HG02943 (cell line): ENCODE measurements around the gene LONP1.

ENCODE experiments used
- ATAC-seq: cut with Tn5 transposase; IDR thresholded peaks from one replicate; pipeline ENCODE4 v1.9.1; 2021; ENCODE audit warnings: mild to moderate bottlenecking, low read depth, moderate library complexity; ENCODE audit not compliant: unreplicated experiment

The LONP1 gene

DNA sequence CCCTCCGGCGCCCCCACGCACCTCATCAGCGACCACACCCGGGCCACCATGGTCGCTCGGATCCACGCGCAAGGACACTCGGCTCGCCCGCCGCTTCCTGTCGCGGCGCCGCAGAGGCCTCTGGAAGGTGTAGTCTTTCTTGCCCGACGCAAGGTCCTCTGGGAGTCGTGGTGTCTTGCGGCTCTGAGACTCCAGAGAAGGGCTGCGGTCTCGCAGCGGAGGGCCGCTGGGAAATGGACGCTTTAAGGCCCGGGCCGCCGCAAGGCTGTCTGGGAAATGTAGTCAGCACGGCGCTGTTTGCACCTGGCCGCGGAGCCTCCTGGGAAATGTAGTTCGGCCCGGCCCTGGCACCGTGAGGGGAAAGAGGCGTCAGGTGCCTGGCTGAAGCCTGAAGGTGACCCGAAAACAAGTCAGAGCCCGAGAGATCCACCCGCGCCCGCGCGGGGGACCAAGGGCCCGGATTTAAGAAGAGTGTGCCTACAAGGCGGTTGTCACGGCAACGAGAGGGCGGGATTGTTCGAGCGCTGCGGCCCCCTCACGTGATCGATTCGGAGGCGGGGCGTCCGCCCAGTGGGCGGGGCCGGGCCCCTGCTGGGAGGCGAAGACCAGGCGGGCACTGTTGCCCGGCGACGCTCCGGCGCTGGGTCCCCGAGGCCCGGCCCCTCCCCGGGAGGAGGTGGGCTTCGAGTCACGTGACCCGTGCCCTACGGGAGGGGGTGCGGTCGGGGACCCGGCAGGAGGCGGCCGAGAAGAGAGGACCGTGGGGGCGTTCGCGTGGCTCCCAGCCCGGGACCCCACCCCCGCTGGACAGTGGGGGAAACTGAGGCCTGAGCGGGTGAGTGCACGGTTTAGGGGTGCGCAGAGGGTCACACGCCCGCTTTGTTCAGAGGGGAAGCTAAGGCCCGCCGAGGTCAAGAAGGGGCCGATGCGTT is 39.2 kb downstream of the LONP1 start, which contains the start of the genes HSD11B1L and MICOS13:
TSS of gene HSD11B1L (plus strand) at position 591 of the 932 bp plus-strand sequence. CDS start 3,806 bp downstream, outside the sequence.
TSS of gene MICOS13 (minus strand) at position 80 of the 932 bp plus-strand sequence. CDS start at position 50, 30 bp downstream.
- peak; percentile 81 for ATAC-seq

DNA sequence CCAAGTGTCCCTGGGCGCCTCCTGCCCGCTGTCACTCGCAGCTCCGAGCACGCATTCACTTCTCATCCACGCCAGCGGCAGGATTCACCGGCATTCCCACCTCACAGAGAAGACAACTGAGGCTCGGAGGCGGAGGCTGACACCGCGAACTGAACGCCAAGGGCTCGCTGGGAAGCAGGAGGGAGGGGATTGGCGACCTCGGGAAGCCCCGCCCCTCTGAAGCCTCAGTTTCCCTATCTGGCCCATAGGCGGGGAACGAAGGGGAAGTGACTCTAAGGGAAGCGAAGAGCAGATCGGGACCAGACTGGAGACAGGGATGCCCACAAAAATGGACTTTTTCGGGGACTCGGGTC is 39.9 kb downstream of the LONP1 start:
- ATAC-seq = no peak

DNA sequence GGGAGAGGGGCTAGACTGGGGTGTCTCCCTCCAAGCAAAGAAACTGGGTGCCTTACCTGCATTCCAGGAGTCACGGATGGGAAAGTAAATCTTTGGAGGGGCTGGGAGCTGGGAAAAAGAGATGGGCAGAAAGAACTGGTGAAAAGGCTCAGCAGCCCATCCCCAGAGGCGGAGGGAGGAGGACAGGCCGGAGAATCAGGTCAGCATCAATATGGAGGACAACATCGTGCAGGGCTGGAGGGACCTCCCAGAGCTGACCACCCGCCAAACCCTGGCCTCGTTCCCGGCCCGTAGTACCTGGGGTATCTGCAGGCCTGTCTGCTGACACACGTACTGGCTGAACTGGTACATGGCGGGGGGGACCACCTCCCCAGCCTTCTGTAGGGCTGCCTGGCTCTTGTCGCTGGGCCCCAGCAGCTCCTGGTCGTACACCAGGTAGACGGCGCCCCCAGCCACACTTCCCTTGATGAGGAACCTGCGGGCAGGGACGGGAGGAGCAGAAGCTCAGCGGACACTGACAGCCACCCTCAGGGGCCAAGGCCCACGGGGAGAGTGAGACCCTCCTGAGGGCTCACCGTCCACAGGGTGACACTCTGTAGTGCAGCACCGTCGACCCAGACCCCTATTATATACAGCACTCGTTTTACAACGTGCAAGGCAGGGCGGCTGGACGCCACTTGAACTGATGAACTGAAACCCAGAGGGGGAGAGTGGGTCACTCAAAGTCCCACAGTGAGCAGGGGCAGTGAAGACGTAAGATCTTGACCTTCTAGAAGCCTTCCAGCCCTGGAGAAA is 40.5 kb downstream of the LONP1 start:
- ATAC-seq = no peak

DNA sequence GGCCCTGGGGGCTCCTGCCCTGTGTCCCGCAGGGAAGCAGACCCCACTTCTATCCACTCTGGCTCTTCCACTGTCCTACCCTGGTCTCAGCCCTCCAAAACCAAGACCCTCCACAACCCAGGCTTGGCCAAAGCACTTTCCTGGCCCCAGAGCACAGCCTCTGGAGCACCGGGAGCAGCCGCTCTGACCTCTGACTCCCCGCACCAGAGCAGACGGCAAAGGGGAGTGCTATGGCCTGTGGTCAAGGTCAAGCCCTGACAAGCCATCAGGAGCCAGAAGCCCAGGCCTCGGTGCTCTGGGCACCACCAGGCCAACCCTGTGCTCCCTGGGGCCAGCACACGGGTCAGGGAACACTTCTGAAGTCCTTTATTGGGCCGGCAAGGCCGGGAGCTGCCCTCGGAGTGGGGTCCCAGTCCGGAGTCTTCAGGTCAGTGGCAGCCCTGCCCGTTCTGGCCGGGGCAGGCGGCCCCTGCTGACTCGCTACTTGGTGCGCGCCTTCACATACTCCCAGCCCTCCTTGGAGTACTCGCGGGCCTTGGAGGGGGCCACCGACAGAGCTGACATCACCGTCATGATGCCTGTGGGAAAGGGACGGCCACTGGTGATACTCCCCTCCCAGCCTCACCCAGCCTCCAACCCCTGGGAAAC is 41.8 kb downstream of the LONP1 start:
- ATAC-seq = no peak

DNA sequence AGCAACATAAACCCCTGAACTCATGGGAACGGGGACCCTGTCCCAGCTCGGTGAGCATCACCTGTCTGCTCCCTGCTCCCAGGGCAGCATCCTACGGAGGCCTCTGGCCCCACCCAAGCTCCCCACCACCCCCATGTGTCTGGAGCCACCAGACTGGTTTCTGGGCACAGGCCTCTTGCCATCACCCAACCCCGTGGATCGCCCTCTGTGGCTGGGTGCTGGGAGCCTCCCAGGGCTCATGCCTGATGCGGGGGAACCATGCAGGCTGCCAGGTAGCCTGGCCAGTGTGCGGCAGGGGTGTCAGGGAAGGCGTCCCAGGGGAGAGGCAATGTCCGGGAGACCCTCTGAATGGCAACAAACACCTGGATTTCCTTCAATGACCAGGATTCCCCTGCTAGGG is 42.4 kb downstream of the LONP1 start:
- no peak for ATAC-seq

DNA sequence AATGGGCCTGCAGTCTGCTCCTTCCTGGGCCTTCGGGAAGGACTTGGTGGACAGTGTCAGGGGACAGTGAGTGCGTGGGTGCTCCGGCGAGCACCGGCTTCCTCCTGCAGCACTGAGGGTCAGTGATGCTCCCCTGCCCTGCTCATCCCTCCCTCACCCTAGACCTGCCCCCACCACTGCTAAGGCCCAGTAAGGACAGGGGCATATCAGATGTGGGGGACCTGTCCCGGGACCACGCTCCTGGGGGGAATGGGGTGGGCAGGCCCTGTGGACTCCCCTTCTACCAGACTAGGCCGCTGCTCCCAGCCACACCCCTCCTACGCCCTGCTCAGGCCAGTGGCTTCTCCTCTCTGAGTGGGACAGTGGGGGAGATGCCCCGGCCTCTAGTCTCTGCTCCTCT is 42.8 kb downstream of the LONP1 start:
- ATAC-seq = no peak

DNA sequence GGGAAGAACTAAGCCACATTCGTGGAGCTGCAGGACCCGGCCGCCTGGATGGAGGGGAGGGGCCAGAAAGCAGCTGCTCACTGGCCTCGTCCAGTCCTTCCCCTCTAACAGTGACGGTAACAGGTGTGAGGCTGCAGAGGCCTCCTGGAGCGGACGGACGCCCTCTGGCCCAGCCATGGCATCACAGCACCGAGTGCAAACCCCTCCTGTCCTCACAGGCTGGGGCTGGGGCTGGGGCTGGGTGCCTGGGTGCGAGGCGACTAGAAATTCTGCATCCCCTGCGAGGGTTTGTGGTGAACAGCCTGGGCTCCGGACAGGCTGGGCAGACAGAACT is 43.2 kb downstream of the LONP1 start:
- ATAC-seq = no peak

DNA sequence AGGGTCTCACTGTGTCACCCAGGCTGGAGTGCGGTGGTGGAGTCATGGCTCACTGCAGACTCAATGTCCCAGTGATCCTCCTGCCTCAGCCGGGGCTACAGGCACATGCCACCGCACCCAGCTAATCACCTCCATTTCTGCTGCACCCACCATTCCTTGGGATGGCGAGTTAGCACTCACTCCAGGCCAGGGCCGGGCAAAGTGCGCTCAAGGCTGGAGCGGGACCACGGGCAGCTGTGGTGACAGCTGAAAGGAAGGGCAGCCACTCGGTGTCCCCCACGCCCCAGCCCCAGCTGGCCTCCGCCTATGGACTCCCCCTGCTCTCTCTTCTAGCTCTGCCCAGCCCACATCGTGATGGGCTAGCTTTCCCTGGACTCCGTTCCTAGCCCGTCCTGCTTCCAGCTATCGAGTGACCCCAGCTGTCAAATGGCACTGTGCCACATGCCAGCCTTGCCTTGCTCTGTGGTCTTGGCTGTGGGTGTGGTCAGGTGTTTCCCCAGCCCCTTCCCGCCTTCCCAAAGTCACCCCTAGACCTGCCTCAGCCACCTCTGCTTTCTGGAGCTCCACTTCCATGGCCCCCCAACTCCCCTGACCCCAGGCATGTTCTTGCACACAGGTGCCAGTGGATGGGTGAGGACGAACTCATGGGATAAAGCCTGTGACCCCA is 43.7 kb downstream of the LONP1 start:
- no peak for ATAC-seq

DNA sequence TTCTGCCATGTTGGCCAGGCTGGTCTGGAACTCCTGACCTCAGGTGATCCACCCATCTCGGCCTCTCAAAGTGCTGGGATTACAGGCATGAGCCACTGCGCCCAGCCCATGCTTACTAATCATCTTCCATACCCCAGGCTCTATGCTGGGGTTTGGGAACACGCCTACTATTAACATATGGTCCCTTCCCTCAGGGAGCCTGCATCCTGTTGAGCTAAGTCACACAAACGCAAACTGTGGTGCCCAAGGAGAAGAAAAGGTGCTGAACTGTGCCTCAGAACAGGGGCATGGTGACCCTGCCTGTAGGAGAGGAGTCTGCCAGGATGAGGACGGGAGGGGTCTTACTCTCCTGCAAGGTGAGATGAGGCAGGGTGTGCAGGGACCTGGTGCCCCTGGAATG is 45.2 kb downstream of the LONP1 start:
- ATAC-seq = no peak

DNA sequence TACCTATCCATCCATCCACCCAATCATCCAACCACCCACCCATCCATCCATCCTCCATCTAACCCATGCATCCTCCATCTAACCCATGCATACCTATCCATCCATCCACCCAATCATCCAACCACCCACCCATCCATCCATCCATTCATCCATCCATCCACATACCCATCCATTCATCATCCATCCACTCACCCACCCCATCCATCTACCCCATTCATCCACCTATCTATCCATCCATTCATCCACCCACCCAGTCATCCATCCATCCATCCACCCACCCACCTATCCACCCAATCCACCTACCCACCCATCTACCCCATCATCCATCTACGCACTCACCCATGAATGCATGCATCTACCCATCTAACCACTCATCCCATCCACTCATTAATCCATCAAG is 46.2 kb downstream of the LONP1 start:
- ATAC-seq = no peak

DNA sequence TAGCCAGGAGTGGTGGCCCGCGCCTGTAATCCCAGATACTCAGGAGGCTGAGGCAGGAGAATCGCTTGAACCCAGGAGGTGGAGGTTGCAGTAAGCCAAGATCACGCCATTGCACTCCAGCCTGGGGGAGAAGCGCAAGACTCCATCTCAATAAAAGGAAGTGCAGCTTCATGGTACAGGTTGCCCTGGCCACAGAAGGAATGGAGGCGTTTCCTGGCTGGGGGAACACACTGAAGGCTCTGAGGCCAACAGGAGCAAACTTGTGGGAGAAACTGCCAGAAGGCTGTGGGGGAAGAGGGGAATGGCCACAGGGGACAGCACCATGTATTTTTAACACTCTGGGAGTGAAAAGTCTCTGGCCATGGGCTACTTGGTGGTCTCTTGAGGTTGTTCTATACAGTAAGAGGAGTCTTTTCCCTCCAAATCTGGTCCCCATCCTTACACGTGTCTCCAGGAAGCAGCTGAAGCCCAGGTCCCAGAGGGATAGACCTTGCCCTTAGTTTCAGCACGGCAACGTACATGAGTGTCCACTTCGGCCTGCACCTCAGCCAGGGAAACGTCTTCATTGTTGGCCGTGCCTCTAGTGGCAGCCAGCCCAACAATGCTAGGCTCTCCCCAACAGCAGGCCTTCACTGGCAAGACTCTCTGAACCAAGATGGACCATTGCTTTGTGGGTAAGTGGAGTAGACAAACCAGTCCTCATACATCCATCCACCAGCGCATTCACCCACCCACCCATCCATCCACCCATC is 47.1 kb downstream of the LONP1 start:
- no peak for ATAC-seq

DNA sequence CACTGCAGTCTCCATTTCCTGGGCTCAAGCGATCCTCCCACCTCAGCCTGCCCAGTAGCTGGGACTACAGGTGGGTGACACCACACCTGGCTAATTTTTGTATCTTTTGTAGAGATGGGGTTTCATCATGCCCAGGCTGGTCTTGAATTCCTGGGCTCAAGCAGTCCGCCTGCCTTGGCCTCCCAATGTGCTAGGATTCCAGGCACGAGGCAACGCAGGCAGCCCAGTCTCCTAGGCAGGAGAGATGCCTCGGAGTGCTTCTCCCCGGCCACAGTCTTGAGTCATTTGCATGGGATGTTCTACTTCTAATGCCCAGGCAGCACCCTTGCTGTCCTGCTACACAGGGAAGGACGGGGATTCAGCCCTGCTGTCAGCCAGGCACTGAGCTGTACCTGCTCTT is 48.3 kb downstream of the LONP1 start:
- no peak for ATAC-seq

DNA sequence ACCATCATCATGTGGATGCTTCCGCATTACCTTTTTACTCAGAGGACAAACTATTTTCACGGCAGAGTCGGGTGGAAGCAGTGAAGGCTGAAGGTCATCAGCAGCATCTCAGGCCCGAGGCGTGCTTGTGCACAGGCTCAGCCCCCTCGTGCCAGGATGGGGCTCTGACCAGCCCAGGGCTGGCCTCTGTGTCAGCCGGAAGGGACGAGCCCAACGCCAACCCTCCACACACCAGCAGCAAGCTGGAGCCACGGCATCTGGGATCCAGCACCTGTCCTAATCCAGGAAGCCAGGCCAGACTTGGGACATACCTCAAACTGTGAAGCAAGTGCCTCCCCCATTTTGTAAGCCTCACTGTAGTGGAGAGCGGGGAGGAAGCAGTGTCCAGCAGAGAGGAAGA is 50.7 kb downstream of the LONP1 start:
- no peak for ATAC-seq

DNA sequence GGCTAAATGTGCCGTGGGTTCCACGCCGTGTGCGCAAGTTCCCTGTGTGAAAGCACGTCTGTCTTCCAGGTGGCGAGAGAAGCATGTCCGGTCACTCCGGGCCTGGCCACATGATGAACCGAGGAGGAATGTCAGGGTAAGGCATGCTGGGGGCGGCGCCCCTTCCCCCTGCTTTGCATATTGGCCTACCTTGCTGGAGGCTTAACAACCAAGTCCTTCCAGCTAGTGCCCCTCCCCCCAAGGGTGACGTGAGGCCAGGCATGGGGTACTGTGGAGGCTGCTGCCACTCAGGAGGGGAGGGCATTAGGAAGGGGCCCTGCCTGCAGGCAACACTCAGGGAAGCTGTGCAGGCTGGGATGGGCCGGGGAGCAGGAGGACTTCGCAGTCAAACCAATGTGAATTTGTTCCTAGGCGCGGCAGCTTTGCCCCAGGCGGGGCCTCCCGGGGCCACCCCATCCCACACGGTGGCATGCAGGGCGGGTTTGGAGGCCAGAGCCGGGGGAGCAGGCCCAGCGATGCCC is 52.1 kb downstream of the LONP1 start:
- ATAC-seq = no peak

DNA sequence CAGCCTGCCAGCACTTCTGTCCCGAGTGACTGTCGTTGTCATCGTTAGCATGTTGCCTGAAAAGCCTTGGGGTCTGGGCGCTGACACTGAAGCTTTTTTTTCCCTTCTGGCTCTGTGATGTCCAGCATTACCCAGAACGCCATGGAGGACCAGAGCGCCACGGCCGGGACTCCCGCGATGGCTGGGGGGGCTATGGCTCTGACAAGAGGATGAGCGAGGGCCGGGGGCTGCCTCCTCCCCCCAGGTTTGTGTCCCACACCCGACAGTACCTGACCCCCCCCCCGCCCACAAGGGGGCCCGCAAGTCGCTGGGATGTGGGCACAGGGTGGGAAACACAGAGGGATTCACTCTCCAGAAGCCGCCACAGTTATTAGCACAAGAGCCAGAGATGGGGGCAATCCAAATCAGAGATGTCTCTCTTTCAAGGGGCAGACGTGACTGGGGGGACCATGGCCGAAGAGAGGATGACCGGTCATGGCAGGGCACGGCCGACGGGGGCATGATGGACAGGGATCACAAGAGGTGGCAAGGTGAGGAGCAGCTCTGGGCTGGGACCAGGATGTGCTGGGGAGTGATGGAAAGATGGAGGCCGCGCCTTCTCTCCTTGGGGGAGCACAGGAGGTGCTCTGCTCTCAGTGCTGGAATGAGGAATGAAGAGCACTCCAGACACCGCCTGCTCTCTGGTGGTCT is 52.9 kb downstream of the LONP1 start:
- no peak for ATAC-seq

DNA sequence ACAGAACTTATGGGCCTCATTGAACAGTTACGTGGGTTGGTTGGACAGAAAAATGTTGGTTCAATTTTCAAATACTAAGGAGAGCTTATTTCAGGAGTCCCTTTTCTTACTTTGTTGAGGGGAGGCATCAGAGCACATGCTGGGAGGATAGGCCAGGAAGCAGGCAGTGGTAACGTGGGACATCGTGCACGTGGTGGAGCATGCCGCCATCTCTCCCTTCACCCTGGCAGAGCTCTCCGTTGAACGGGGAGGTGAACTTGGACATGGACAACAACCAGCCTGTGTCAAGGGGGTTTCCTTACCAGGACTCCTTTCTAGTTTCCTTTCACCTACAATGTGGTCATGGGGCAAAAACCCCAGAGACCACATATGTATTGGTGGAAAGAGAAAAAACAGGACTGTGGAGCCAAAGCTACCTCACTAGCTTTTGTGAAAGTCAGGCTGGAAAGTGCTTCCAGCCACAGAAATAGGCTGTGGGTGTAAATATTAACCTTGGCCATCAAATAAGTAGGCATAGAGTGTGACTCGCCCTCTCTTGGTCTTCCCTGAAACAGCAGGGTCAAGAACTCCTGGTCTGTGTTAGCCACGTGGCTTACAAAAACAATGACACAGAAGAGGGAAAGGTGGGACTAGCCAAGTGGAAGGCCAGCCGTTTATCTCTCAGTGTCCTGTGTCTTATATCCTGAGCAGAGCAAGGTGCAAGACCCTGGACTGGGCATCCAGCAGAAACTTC is 54.0 kb downstream of the LONP1 start:
- ATAC-seq = no peak

DNA sequence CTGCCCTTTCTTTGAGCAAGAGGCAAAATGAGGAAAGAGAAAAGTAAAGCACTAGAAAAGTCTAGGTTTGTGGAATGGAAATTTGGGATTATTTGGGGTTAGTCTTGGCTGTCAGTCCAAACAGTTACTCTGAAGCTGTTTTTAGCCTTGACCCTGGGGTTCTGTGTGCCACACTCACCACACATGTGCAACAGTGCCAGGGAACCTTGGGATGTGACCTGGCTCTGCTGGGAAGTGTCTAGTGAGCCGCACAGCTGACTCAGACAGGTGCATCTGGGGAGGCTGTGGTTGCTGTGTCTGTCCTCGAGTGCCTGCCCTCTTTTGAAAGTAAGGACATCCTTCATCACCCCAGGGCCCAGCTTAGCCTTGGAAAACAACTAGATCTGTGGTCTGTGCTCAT is 55.4 kb downstream of the LONP1 start:
- ATAC-seq = no peak

DNA sequence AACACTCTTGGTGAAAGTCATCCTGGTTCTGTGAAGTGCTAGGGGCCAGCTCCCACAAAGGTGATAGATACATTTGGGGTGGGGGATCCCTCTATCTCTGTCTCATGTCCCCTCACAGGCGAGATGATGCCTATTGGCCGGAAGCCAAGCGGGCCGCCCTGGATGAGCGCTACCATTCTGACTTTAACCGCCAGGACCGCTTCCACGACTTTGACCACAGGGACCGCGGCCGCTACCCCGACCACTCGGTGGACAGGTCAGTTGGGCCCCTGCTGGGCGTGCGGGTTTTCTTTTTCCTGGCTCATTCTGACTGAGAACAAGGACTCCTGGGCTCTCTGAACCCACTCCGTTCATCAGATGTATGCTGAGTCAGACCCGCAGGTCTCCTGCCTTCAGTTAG is 56.0 kb downstream of the LONP1 start:
- no peak for ATAC-seq
